ENCODE data around the gene CCDC127. TPM values are rescaled to one million over a fixed set of nuclear protein-coding genes. Genes with fewer than 3 reads are reported as not detected.

The CCDC127 gene
- total RNA-seq, 1 donor from 2014 or later: 4.8 TPM

GRCh38 chr5:189486-189885 lies 28.5 kb downstream of the CCDC127 start:
- no peak for DNase-seq

- DNase-seq: peak; percentile 45
Observed at GRCh38 chr5:188488-189481, 29.2 kb downstream of the CCDC127 start.

GRCh38 chr5:187617-188451 lies 30.1 kb downstream of the CCDC127 start:
- DNase-seq: no peak

GRCh38 chr5:187042-187431 lies 30.9 kb downstream of the CCDC127 start:
- DNase-seq: no peak

- DNase-seq: no peak
Observed at GRCh38 chr5:186091-187041, 31.6 kb downstream of the CCDC127 start.

GRCh38 chr5:185095-186070 lies 32.6 kb downstream of the CCDC127 start:
- no peak for DNase-seq

- no peak for DNase-seq
Observed at GRCh38 chr5:184471-184870, 33.5 kb downstream of the CCDC127 start.

- DNase-seq: no peak
Observed at GRCh38 chr5:182126-182525, 35.8 kb downstream of the CCDC127 start.

GRCh38 chr5:181566-181965 lies 36.4 kb downstream of the CCDC127 start:
- no peak for DNase-seq

- DNase-seq: no peak
Observed at GRCh38 chr5:181160-181559, 36.8 kb downstream of the CCDC127 start.

GRCh38 chr5:180286-180918 lies 37.6 kb downstream of the CCDC127 start:
- no peak for DNase-seq

GRCh38 chr5:179401-179800 lies 38.6 kb downstream of the CCDC127 start:
- DNase-seq: no peak

- no peak for DNase-seq
Observed at GRCh38 chr5:178110-178509, 39.8 kb downstream of the CCDC127 start.

GRCh38 chr5:176296-176823 lies 41.6 kb downstream of the CCDC127 start:
- no peak for DNase-seq

- DNase-seq: no peak
Observed at GRCh38 chr5:174876-175465, 43.0 kb downstream of the CCDC127 start.

- DNase-seq: no peak
Observed at GRCh38 chr5:174291-174600, 43.7 kb downstream of the CCDC127 start.

GRCh38 chr5:173392-174290 lies 44.3 kb downstream of the CCDC127 start:
- DNase-seq: no peak

GRCh38 chr5:172841-173251 lies 45.1 kb downstream of the CCDC127 start:
- no peak for DNase-seq

GRCh38 chr5:172421-172820 lies 45.5 kb downstream of the CCDC127 start:
- DNase-seq: no peak

All from skin of body (tissue), 2 donors.